Smooth muscle cell (in vitro differentiated cells): Measurements from ENCODE around the gene MTCL1. TPM values are rescaled to one million over a fixed set of nuclear protein-coding genes. Genes with fewer than 3 reads are reported as not detected.

Source experiments
- DNase-seq: peaks from one replicate; lab custom pipeline; 2025; ENCODE audit not compliant: unreplicated experiment; lab: John Stamatoyannopoulos, UW
- H2AFZ ChIP-seq: fragments of 200-600 bp; sonication (generic); 2 replicates; pipeline ENCODE4 v1.6.0; 2016; ENCODE audit warnings: antibody characterized with exemption, low read depth, mild to moderate bottlenecking
- H3F3A ChIP-seq: fragments of 200-600 bp; sonication (generic); 2 replicates; pipeline ENCODE4 v1.6.0; 2017; ENCODE audit warnings: antibody characterized with exemption, low read depth
- H3K27ac ChIP-seq: fragments of 200-600 bp; sonication (generic); 2 replicates; pipeline ENCODE4 v1.5.1; 2016; ENCODE audit warnings: low read depth, mild to moderate bottlenecking
- H3K27me3 ChIP-seq: fragments of 200-600 bp; sonication (generic); 2 replicates; pipeline ENCODE4 v1.6.1; 2016; ENCODE audit warnings: low read depth, mild to moderate bottlenecking
- H3K36me3 ChIP-seq: fragments of 200-600 bp; sonication (generic); 2 replicates; pipeline ENCODE4 v1.5.1; 2016; ENCODE audit warnings: low read depth
- H3K4me1 ChIP-seq: fragments of 200-600 bp; sonication (generic); 2 replicates; pipeline ENCODE4 v1.5.1; 2016; ENCODE audit warnings: low read depth
- H3K4me2 ChIP-seq: fragments of 200-600 bp; sonication (generic); 2 replicates; pipeline ENCODE4 v1.6.0; 2016; ENCODE audit warnings: mild to moderate bottlenecking
- H3K4me3 ChIP-seq: fragments of 200-600 bp; sonication (generic); 2 replicates; pipeline ENCODE4 v1.5.1; 2016; ENCODE audit warnings: mild to moderate bottlenecking
- H3K79me2 ChIP-seq: fragments of 200-600 bp; sonication (generic); 2 replicates; pipeline ENCODE4 v1.6.0; 2016; ENCODE audit warnings: low read depth, mild to moderate bottlenecking
- H3K9ac ChIP-seq: fragments of 200-600 bp; sonication (generic); 2 replicates; pipeline ENCODE4 v1.6.0; 2016; ENCODE audit warnings: low read depth
- H3K9me3 ChIP-seq: fragments of 200-600 bp; sonication (generic); replicated peaks from 2 replicates; pipeline ENCODE4 v1.5.1; 2016; ENCODE audit warnings: low read depth
- H4K20me1 ChIP-seq: fragments of 200-600 bp; sonication (generic); 2 replicates; pipeline ENCODE4 v1.6.0; 2016; ENCODE audit warnings: low read depth
- CTCF ChIP-seq: fragments of 200-600 bp; sonication (generic); IDR thresholded peaks from 2 replicates; pipeline ENCODE4 v1.5.1; 2017; ENCODE audit warnings: borderline replicate concordance, mild to moderate bottlenecking, antibody characterized with exemption; ENCODE audit not compliant: insufficient read depth, poor library complexity, severe bottlenecking
- WGBS: methylation state at CpG from one replicate; pipeline ENCODE4 v1.1.7; 2016; ENCODE audit warnings: low lambda C conversion rate; 5-methylcytosine and 5-hydroxymethylcytosine counted together
- polyA plus RNA-seq: library from polyadenylated mRNA; unstranded; fragments of >200 nt; fragmentation: Nextera tagmentation; extraction: Ambion mirVana; gene quantifications from 2 replicates; pipeline ENCODE4 v1.2.1, GENCODE V29; 2016
- total RNA-seq: library from RNA; depleted of rRNA; stranded (reverse); fragments of >200 nt; gene quantifications from 2 replicates; pipeline ENCODE4 v1.2.3, GENCODE V29; 2014

The MTCL1 gene
- total and polyA plus RNA-seq, 2 experiments from 2014 or later: 5.5 to 15.2 TPM

GRCh38 chr18:8763611-8764010, 58.3 kb downstream of the MTCL1 start:
- DNase-seq: no peak
- Histone ChIP-seq H3K9ac (no peak overlapping the region), H3K79me2 (no peaks in the 10 kb centered on the region)

GRCh38 chr18:8765783-8766463, 60.6 kb downstream of the MTCL1 start:
- peak; percentile 20 for DNase-seq
- Histone ChIP-seq H3K9me3 (no peaks in the 10 kb centered on the region), H3K4me3 (no peak overlapping the region), H3K36me3 (peaks cover 5% of the 10 kb centered on the region), H2AFZ (no peak overlapping the region), H3K4me1 (peaks cover 26% of the 10 kb centered on the region), H3K27me3 (no peaks in the 10 kb centered on the region), H3F3A (peaks cover 16% of the 10 kb centered on the region), H3K79me2 (no peaks in the 10 kb centered on the region), H3K27ac (peak overlapping the region; percentile 52), H3K4me2 (peak overlapping the region; percentile 69), H3K9ac (no peak overlapping the region), H4K20me1 (no peaks in the 10 kb centered on the region)
- WGBS: 15% methylated on average over 11 of the region's 11 CpGs
- TF ChIP-seq CTCF: no peak

More at GRCh38 chr18:8763611-8764010, 58.3 kb downstream of the MTCL1 start:
- Histone ChIP-seq H3K27ac (peak overlapping the region; percentile 16), H4K20me1 (no peaks in the 10 kb centered on the region), H3K9me3 (no peaks in the 10 kb centered on the region), H2AFZ (no peak overlapping the region), H3K4me2 (no peak overlapping the region), H3K4me1 (peaks cover 26% of the 10 kb centered on the region), H3K36me3 (peaks cover 7% of the 10 kb centered on the region), H3F3A (peaks cover 16% of the 10 kb centered on the region), H3K27me3 (no peaks in the 10 kb centered on the region), H3K4me3 (no peak overlapping the region)
- no peak for TF ChIP-seq CTCF
- WGBS: 62% methylated on average over 2 of the region's 2 CpGs

GRCh38 chr18:8766559-8767293, 61.4 kb downstream of the MTCL1 start:
- Histone ChIP-seq H3K9ac (no peak overlapping the region), H3K9me3 (no peaks in the 10 kb centered on the region), H2AFZ (no peak overlapping the region), H3K4me2 (peak overlapping the region; percentile 69), H3K4me1 (peaks cover 26% of the 10 kb centered on the region), H3K27me3 (no peaks in the 10 kb centered on the region), H4K20me1 (no peaks in the 10 kb centered on the region), H3F3A (peaks cover 16% of the 10 kb centered on the region), H3K36me3 (no peaks in the 10 kb centered on the region), H3K4me3 (no peak overlapping the region), H3K27ac (peak overlapping the region; percentile 52), H3K79me2 (no peaks in the 10 kb centered on the region)
- DNase-seq: no peak
- TF ChIP-seq CTCF: no peak
- 61% methylated on average over 2 of the region's 2 CpGs for WGBS

GRCh38 chr18:8767340-8767739, 62.0 kb downstream of the MTCL1 start:
- H4K20me1 ChIP-seq: no peaks in the 10 kb centered on the region
- no peaks in the 10 kb centered on the region for H3K9me3 ChIP-seq
- H3K9ac ChIP-seq: no peak overlapping the region
- DNase-seq: no peak
- H2AFZ ChIP-seq: no peak overlapping the region
- TF ChIP-seq CTCF: no peak
- WGBS: 80% methylated on average over 4 of the region's 4 CpGs
- no peaks in the 10 kb centered on the region for H3K79me2 ChIP-seq
- H3K36me3 ChIP-seq: no peaks in the 10 kb centered on the region
- H3K4me3 ChIP-seq: no peak overlapping the region
- H3K27me3 ChIP-seq: no peaks in the 10 kb centered on the region
- H3K4me1 ChIP-seq: peaks cover 26% of the 10 kb centered on the region
- H3F3A ChIP-seq: peaks cover 16% of the 10 kb centered on the region
- H3K4me2 ChIP-seq: no peak overlapping the region
- no peak overlapping the region for H3K27ac ChIP-seq
